ENCODE results near the gene MYO3B. TPM values are rescaled to one million over a fixed set of nuclear protein-coding genes. Genes with fewer than 3 reads are reported as not detected.

MYO3B gene
- total RNA-seq, 1 donor from 2014 or later: 27.3 TPM

DNA sequence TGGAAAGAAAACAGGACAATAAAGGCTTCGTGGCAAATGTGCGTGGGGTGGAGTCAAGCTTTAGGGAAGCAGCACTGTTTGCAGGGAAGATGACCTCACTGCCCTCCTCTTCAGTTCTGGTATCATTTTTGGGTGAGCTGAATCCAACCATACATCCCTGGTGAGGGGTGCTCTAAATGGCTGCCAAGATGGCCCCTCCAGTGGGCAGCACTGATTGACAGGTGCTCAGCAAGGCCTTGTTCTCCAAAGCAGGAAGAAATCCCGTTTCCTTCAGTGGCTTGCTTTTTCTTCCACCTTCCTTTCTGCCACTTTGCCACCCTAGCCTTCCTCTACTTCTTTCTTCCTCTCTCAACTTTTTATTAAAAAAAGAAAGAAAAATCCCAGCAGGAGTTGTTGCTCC is 404.4 kb downstream of the MYO3B start:
- H3K27ac ChIP-seq: peak overlapping the region; percentile 80
- H3K27ac Mint-ChIP-seq: peak overlapping the region; percentile 94

GRCh38 chr2:170582751-170583463 is 405.0 kb downstream of the MYO3B start:
- no peaks in the 10 kb centered on the region for H4K20me1 ChIP-seq (ENCODE audit: low read depth)
- no peaks in the 10 kb centered on the region for H3K36me3 Mint-ChIP-seq
- no peaks in the 10 kb centered on the region for H3K36me3 ChIP-seq
- TF ChIP-seq EZH2phosphoT487 (IDR thresholded peaks at IDR 0.05) (no peak), EZH2 (IDR thresholded peaks at IDR 0.05) (no peak), CTCF (IDR thresholded peaks at IDR 0.05) (no peak)
- no peak overlapping the region for H3K9ac ChIP-seq
- no peaks in the 10 kb centered on the region for H3K9me3 ChIP-seq (ENCODE audit: low read depth)
- no peaks in the 10 kb centered on the region for H3K27me3 ChIP-seq
- peak overlapping the region; percentile 33 for H3K4me3 Mint-ChIP-seq
- H3K79me2 ChIP-seq (ENCODE audit: low read depth): no peaks in the 10 kb centered on the region
- peaks cover 48% of the 10 kb centered on the region for H3K4me1 Mint-ChIP-seq
- H3K4me3 ChIP-seq: no peak overlapping the region
- H3K27me3 Mint-ChIP-seq (ENCODE audit: insufficient read depth, low read depth): peaks cover 2% of the 10 kb centered on the region
- H3K9me3 Mint-ChIP-seq: no peaks in the 10 kb centered on the region
- H3K4me1 ChIP-seq: peaks cover 18% of the 10 kb centered on the region
- H3F3A ChIP-seq (ENCODE audit: low read depth): peaks cover 29% of the 10 kb centered on the region
- peak; percentile 71 for DNase-seq (ENCODE audit: low spot score)
- H2AFZ ChIP-seq (replicated peaks): peak overlapping the region; percentile 51
- H3K27ac ChIP-seq: peak overlapping the region; percentile 80
- H3K4me2 ChIP-seq: peak overlapping the region; percentile 39
- H3K27ac Mint-ChIP-seq: peak overlapping the region; percentile 94

More for the DNA sequence above, 404.4 kb downstream of the MYO3B start:
- Mint-ChIP-seq H3K36me3 (no peaks in the 10 kb centered on the region), H3K4me3 (no peak overlapping the region), H3K9me3 (no peaks in the 10 kb centered on the region), H3K27me3 (ENCODE audit: insufficient read depth, low read depth) (peaks cover 2% of the 10 kb centered on the region), H3K4me1 (peaks cover 51% of the 10 kb centered on the region)
- peaks cover 29% of the 10 kb centered on the region for H3F3A ChIP-seq (ENCODE audit: low read depth)
- no peaks in the 10 kb centered on the region for H3K79me2 ChIP-seq (ENCODE audit: low read depth)
- H4K20me1 ChIP-seq (ENCODE audit: low read depth): no peaks in the 10 kb centered on the region
- TF ChIP-seq EZH2phosphoT487 (IDR thresholded peaks at IDR 0.05) (no peak), CTCF (IDR thresholded peaks at IDR 0.05) (no peak), EZH2 (IDR thresholded peaks at IDR 0.05) (no peak)
- H3K4me2 ChIP-seq: peak overlapping the region; percentile 39
- no peaks in the 10 kb centered on the region for H3K9me3 ChIP-seq (ENCODE audit: low read depth)
- H3K4me3 ChIP-seq: no peak overlapping the region
- no peaks in the 10 kb centered on the region for H3K36me3 ChIP-seq
- H3K9ac ChIP-seq: no peak overlapping the region
- peak; percentile 7 for DNase-seq (ENCODE audit: low spot score)
- peak overlapping the region; percentile 51 for H2AFZ ChIP-seq (replicated peaks)
- H3K27me3 ChIP-seq: no peaks in the 10 kb centered on the region
- peaks cover 18% of the 10 kb centered on the region for H3K4me1 ChIP-seq

DNA sequence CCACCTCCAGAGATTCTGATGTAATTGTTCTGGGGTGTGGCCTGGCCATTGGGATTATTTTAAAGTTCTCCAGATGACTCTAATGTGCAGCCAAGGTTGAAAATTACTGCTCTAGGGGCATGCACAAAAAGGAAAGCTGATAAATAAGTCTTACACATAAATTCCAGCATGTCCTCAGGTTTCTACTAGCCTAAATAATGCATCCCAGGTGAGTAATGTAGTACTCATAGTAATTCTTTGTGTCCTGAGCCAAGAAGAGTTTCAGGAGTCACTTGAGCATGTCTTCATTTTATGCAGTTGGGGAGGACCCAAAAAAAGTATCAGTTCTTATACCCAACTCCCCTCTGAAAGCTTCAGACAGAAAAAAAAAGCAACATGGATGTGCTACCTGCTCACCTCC is 407.1 kb downstream of the MYO3B start:
- no peaks in the 10 kb centered on the region for H4K20me1 ChIP-seq (ENCODE audit: low read depth)
- no peaks in the 10 kb centered on the region for H3K79me2 ChIP-seq (ENCODE audit: low read depth)
- H3K27ac Mint-ChIP-seq: no peak overlapping the region
- peaks cover 35% of the 10 kb centered on the region for H3K4me1 Mint-ChIP-seq
- H3K27me3 ChIP-seq: no peaks in the 10 kb centered on the region
- H3K4me3 ChIP-seq: no peak overlapping the region
- H3K4me1 ChIP-seq: peaks cover 18% of the 10 kb centered on the region
- no peaks in the 10 kb centered on the region for H3K36me3 Mint-ChIP-seq
- no peak overlapping the region for H2AFZ ChIP-seq (replicated peaks)
- peaks cover 29% of the 10 kb centered on the region for H3F3A ChIP-seq (ENCODE audit: low read depth)
- no peak overlapping the region for H3K4me3 Mint-ChIP-seq
- no peaks in the 10 kb centered on the region for H3K9me3 ChIP-seq (ENCODE audit: low read depth)
- peaks cover 2% of the 10 kb centered on the region for H3K27me3 Mint-ChIP-seq (ENCODE audit: insufficient read depth, low read depth)
- no peak for DNase-seq (ENCODE audit: low spot score)
- no peak overlapping the region for H3K4me2 ChIP-seq
- H3K27ac ChIP-seq: no peak overlapping the region
- H3K36me3 ChIP-seq: no peaks in the 10 kb centered on the region
- no peak overlapping the region for H3K9ac ChIP-seq
- H3K9me3 Mint-ChIP-seq: no peaks in the 10 kb centered on the region
- TF ChIP-seq CTCF (IDR thresholded peaks at IDR 0.05) (no peak), EZH2phosphoT487 (IDR thresholded peaks at IDR 0.05) (no peak), EZH2 (IDR thresholded peaks at IDR 0.05) (no peak)
